COR-L47 (cell line): Measurements from ENCODE around the gene SLC16A3.
"Not testable (repeated sequence)": the region's sequence is repeated elsewhere in the genome, so short reads cannot be mapped to it uniquely, and the experiment has no call there.

Experiments used
- DNase-seq: peaks from one replicate; lab custom pipeline; 2025; lab: John Stamatoyannopoulos, UW

SLC16A3 gene

DNA sequence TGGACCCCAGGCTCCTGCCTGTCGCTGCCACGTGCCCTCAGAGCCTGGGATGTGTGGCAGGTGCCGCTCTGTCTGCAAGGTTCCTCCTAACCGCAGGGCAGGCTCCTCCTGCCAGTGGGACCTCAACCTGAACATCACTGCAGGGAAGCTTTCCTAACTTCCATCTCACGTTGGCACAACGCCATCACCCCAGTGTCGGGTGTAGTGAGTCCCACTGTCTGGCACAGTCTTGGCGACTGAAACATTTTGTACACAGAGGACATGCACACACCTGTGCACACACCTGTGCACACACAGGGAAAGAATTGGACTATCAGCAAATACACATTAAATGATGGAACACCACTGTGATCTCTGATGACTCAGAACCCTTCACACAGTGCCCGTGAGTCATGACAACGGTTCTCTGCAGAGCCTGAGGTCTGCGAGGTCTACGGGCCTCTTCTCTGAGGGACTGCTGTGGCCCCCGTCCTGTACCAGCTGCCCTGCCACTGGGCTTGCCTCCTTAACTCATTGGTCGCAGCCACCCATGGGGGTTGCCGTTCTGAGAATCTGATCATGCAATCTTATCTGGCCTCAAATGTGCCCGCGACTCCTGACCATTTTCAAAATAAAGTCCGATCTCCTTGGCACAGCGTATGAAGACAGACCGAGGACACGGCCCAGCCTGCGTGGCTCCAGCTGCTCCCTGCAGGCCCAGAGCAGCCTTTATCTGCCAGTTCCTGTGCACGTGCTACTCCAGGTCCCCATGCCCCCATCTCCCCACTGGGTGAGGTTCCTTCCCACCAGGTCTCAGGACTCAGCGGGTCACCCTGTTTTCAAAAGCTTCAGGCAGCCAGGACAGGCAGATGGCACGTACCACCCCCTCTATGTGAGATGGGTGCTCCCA, 23.8 kb upstream of the SLC16A3 start:
- peak; percentile 81 for DNase-seq

DNA sequence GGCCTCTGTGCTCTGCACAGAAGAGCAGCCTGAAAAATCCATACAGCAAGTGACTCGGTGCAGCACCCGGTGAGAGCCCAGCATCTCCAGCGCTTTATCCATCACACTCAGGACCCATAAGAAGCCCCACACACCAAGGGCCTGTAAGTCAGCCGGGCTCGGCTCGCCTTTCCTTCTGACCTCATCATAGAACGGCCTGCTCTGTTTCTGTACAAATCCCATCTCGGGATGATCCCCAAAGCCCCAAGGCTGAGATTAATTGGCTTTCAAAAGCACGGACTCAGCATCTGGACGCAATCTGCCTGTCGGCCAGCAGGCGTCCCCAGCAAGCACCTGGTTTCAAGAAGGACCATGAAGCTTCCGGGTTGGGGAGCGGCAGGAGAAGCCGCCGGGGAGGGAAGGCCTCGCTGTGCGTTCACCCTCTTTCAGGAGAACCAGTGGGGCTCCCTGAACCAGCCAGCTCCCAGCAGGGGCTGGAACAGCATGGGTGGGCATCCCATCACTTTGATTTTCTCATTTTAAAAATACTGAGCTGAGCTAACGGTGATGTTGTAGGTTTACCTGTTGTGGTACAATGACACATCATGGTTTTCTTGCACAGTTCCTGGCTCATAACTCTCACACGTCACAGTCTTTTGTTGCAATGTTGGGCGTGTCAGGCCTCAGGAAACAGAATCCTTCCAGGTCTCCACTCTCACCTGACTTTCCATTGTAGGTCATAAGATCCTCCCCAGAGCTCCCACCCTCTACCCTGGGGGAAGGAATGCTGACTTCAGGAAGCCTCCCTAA, 22.9 kb upstream of the SLC16A3 start:
- DNase-seq = peak; percentile 81

DNA sequence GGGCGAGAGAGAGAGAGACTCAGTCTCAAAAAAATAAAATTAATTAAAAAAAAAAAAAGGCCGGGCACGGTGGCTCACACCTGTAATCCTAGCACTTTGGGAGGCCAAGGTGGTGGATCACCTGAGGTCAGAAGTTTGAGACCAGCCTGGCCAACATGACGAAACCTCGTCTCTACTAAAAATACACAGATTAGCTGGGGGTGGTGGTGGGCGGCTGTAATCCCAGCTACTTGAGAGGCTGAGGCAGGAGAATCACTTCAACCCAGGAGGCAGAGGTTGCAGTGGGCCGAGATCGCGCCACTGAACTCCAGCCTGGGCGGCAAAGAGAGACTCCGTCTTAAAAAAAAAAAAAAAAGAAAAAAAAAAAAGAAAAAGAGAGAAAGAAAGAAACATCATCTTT, 18.2 kb upstream of the SLC16A3 start:
- DNase-seq = not testable (repeated sequence)

DNA sequence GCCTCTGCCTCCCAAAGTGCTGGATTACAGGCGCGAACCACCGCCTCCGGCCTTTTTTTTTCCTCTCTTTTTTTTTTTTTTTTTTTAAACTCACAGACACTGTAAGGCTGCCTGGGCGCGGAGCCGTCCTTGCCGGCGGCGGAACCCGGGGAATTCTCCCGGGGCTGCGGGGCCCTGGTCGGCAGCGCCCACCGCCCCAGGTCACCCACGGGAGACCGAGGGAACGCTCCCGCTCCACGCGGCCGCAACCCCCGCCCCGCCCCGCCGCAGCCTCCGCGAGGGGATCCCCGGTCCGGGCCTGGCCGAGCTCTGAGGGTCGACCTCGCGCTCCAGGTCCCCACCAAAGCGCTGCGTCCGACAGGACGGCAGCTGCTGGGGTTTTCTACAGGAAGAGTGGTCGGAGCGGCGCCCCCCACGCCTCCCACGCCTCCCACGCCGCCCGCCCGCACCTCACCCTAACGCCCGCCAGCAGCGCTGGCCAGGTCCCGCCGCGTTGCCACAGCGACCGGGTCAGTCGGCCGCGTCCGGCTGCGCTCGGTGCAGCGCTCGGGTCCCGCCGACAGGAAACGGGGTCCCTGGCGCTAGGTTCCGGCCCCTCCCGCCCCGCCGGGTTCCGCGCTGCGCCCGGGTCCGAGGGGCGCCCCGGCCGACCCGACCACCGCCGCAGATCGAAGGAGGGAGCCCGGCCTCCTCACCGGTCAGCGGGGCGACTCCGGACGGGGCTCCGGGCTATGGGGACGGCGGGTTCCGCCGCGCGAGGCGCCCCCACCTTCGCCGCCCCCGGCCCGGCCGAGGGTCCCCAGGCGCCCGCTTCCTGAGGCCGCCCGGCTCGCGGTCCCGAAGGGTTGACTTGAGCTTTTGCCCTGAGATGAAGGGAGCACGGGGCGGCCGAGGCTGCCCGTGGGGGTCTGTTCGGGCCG, 16.3 kb upstream of the SLC16A3 start, which contains the start of gene CCDC57:
Gene CCDC57, minus strand, starts transcription at position 512 of the 920 bp plus-strand sequence. CDS start 10,898 bp downstream, outside the sequence.
- peak; percentile 78 for DNase-seq

DNA sequence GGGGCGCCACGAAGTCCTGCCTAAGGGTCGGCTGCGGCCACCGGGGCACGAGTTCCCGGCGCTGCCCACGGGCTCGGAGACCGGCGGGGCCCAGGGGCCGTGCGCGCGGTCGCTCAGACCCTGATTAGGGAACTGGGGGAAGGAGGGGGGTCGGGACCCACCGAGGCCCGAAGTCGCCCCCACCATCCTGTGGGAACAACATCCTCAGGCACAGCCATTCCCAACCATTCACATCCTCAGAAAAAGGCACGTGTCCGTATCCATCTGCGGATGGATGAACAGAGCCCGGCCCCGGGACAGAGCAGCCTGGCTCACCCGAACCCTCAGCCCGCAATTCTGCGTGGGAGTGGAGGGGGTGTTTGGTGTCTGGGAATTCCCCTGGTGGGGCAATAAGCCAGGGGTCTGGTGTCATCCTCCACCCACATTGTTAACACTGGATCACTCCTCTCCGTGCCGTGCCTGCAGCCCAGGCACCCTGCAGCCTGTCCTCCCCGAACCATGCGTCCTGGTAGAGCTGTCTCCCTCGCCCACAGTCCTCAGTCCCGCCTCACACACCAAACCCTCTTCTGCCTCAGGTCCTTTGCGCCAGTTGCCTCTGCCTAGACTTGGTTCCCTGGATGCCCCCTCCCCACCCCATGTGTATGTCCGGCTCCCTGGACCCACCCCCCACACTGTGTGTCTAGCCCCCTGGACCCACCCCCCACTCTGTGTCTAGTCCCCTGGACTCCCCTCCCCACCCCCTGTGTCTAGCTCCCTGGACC, 15.4 kb upstream of the SLC16A3 start:
- peak; percentile 40 for DNase-seq

DNA sequence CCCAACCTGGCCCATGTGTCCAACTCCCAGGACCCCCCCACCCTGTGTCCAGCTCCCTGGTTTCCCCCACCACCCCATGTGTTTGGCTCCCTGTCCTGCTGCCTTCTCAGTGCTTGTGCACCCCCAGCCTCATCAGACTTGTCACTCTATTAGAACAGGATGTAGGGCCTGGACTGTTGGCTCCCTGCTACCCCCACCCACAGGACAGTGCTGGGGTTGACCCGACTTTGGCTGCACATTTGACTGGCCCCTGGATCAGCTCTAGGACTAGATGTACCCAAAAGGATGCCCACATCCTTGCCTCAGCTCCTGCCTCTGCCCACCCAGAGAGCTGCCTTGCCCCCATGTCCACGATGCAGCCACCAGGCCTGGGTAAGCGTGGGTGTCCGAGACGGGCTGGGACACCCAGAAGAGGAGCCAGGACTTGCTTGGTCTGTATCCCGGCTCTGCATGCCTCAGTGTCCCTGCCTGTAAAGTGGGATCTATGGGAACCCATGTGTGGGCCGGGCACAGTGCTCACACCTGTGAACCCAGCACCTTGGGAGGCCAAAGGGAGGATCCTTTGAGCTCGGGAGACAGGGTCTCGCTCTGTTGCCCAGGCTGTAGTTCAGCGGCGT, 14.7 kb upstream of the SLC16A3 start:
- DNase-seq = no peak

DNA sequence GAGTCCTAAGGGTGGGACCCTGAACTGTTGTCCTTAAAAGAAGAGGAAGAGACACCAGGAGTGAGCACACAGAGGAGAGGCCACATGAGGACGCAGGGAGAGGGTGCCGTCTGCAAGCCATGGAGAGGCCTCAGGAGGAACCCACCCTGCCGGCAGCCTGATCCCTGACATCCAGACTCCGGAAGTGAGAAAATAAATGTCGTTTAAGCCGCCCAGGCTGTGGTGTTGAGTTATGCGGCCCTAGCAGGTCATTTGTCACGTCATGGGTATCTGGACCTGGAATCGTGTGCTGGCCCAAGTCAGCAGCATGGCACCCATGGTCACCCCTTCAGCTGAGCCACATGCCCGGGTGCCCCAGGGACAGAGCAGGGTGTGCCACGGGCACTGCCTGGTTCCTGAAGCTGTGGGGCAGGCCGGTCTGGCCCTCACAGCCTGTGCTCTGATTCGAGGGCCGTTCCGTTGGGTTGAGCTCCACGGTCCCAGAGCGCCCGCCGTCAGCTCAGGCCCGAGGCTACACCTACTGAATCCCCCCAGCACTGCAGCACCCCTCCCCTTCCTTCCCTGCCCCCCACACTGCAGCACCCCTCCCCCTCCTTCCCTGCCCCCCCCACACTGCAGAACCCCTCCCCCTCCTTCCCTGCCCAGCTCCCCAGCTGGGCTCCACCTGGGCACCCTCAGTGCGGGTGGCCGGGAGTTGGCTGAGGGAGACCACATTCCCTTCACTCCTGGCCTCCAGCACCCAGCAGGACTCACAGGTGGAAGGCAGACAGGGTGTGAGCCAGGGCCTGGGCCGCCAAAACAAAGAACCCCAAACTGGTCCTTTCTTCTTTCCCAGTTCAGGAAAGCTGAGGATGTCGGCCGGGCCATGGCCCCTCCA, 13.5 kb upstream of the SLC16A3 start:
- no peak for DNase-seq

GRCh38 chr17:82215972-82216300, 12.9 kb upstream of the SLC16A3 start:
- no peak for DNase-seq

GRCh38 chr17:82216301-82217119, 12.3 kb upstream of the SLC16A3 start:
- DNase-seq = no peak

- no peak for DNase-seq
Observed at GRCh38 chr17:82217120-82217529, 11.7 kb upstream of the SLC16A3 start.

DNA sequence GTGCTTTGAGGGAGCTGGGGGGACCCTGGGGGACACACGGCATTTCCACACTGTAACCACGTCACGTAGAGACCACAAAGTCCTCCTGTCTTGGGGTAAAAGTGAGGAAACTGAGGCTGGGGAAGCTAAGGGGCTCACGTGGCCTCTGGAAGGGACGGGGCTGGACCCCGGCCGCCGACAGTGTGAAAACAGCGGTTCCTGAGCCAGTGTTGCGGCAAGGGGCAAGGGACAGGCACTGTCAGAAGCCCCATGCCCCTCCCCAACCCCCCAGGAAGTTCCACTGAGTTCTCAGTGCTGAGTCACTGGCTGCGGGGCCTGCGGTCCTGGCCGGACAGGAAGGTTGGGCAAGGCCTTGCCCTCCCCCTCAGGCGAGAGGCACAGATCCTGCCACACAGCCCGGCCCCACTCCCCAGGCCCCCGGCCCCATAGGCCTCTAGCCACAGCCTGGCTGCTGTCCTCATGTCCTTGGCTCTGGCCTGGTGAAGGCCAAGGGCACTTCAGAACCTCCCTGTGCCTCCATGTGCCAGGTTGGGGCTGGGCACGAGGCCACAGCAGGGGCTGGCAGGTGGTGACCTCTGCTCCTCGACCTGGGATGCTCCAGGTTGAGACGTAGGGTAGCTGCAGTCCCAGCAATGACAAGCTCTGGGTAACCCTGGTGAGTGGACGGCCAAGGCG, 11.2 kb upstream of the SLC16A3 start:
- no peak for DNase-seq

DNA sequence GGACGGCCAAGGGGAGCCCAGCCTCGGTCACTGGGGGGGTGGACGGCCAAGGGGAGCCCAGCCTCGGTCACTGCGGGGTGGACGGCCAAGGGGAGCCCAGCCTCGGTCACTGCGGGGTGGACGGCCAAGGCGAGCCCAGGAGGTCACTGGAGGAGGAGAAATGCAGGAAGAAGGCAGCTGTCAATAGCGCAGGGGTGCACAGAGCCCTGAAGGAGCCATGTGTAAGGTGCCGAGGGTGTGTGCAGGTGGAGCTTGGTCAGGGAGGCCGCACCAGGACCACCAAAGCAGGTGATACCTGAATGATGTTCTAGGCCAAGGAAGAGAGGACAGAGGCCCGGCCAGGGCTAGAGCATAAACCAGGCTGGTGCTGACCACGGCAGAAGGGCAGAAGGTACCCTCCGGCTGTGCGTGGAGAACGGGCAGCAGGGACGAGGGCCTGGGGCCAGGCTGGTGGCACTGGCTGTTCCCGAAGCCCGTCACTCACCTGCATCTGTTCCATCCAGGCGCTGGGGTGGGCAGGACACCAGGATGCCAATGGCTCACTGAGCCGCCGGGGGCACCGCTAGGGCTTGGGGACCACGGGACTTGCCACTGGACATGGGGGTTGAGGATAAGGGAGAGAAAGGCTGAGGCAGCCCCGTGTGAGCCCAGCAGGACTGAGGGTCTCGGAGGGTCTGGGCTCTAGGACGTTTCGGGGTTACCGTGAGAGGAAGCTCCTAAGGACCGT, 10.3 kb upstream of the SLC16A3 start:
- no peak for DNase-seq

- DNase-seq = no peak
Observed at GRCh38 chr17:82219083-82219482, 9.8 kb upstream of the SLC16A3 start.

GRCh38 chr17:82219753-82220709, 8.8 kb upstream of the SLC16A3 start:
- DNase-seq = no peak

DNA sequence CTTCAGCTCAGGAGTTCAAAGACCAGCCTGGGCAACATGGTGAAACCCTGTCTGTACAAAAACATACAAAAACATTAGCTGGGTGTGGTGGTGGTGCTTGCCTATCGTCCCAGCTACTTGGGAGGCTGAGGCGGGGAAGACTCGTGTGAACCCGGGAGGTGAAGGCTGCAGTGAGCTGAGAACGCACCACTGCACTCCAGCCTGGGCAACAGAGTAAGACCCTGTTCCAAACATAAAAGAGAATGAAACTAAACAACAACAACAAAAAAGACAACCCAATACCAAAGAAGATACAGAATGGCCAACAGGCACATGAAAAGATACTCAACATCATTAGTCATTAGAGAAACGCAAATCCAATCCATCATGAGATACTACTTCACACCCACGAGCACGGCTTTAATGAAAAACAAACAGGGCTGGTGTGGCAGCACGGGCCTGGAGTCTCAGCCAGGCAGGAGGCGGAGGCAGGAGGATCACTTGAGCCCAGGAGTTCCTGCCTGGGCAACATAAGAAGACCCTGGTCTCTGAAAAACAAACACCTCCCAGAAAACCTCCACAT, 7.4 kb upstream of the SLC16A3 start:
- no peak for DNase-seq

GRCh38 chr17:82222816-82223215, 6.0 kb upstream of the SLC16A3 start:
- DNase-seq = no peak
